ENCODE results near the gene FAM89B.

DNA sequence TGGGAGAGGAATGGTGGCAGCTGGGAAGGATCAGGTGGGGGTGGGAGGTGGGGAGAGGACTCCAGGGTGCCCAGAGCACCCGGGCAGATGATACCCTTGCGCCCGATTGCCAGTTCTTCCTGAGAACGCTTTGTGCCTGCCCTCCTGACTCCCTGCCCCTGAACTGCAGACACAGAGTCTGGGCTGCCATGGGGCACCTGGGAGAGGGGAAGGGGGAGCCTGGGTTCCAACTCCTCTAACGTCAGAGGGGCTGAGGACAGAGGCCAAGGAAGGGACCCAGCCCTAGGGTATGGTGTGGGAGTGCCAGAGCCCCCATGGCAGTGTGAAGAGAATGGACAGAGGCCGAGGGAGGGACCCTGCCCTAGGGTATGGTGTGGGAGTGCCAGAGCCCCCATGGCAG lies 24.2 kb downstream of the FAM89B start:
- TF ChIP-seq, protein P1, sequence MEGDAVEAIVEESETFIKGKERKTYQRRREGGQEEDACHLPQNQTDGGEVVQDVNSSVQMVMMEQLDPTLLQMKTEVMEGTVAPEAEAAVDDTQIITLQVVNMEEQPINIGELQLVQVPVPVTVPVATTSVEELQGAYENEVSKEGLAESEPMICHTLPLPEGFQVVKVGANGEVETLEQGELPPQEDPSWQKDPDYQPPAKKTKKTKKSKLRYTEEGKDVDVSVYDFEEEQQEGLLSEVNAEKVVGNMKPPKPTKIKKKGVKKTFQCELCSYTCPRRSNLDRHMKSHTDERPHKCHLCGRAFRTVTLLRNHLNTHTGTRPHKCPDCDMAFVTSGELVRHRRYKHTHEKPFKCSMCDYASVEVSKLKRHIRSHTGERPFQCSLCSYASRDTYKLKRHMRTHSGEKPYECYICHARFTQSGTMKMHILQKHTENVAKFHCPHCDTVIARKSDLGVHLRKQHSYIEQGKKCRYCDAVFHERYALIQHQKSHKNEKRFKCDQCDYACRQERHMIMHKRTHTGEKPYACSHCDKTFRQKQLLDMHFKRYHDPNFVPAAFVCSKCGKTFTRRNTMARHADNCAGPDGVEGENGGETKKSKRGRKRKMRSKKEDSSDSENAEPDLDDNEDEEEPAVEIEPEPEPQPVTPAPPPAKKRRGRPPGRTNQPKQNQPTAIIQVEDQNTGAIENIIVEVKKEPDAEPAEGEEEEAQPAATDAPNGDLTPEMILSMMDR (IDR thresholded peaks at IDR 0.05), result no peak
- TF ChIP-seq EZH2 (IDR thresholded peaks at IDR 0.05; ENCODE audit: borderline replicate concordance, insufficient read depth, low read depth, low read length, poor library complexity, severe bottlenecking), result no peak
